Measurements from ENCODE around the gene FOXP1.
A peak's percentile ranks its signal among the peaks of the same experiment; 100 is the strongest.

Gene FOXP1

GRCh38 chr3:71389911-71390573 is 193.5 kb downstream of the FOXP1 start:
- peak in 1 of 2 experiments; percentile 73 for DNase-seq (ENCODE audit: low read depth in 1 of 2, low spot score in 1 of 2)
- no peak for TF ChIP-seq JUND (IDR thresholded peaks at IDR 0.05; ENCODE audit: low read depth)
- in situ Hi-C loops (cut with HindIII; ENCODE audit: low pct_unique_long_range_greater_than_20kb, low sequenced_read_pairs): no loop called here

- TF ChIP-seq JUND (IDR thresholded peaks at IDR 0.05; ENCODE audit: low read depth): no peak
- DNase-seq (ENCODE audit: low read depth in 1 of 2, low spot score in 1 of 2): no peak
- in situ Hi-C loops (cut with HindIII; ENCODE audit: low pct_unique_long_range_greater_than_20kb, low sequenced_read_pairs): no loop called here
These were observed 194.3 kb downstream of the FOXP1 start for GRCh38 chr3:71389191-71389590.

- DNase-seq (ENCODE audit: low read depth in 1 of 2, low spot score in 1 of 2): no peak
- no peak for TF ChIP-seq JUND (IDR thresholded peaks at IDR 0.05; ENCODE audit: low read depth)
- in situ Hi-C loops (cut with HindIII; ENCODE audit: low pct_unique_long_range_greater_than_20kb, low sequenced_read_pairs): no loop called here
These were observed 194.9 kb downstream of the FOXP1 start for GRCh38 chr3:71388535-71389120.

- no peak for TF ChIP-seq JUND (IDR thresholded peaks at IDR 0.05; ENCODE audit: low read depth)
- in situ Hi-C loops (cut with HindIII; ENCODE audit: low pct_unique_long_range_greater_than_20kb, low sequenced_read_pairs): no loop called here
- no peak for DNase-seq (ENCODE audit: low read depth in 1 of 2, low spot score in 1 of 2)
These were observed 195.9 kb downstream of the FOXP1 start for GRCh38 chr3:71387586-71387985.

- in situ Hi-C loops (cut with HindIII; ENCODE audit: low pct_unique_long_range_greater_than_20kb, low sequenced_read_pairs): no loop called here
- TF ChIP-seq JUND (IDR thresholded peaks at IDR 0.05; ENCODE audit: low read depth): no peak
- DNase-seq (ENCODE audit: low read depth in 1 of 2, low spot score in 1 of 2): no peak
These were observed 198.5 kb downstream of the FOXP1 start for GRCh38 chr3:71384837-71385716.

- no peak for DNase-seq (ENCODE audit: low read depth in 1 of 2, low spot score in 1 of 2)
- in situ Hi-C loops (cut with HindIII; ENCODE audit: low pct_unique_long_range_greater_than_20kb, low sequenced_read_pairs): no loop called here
- no peak for TF ChIP-seq JUND (IDR thresholded peaks at IDR 0.05; ENCODE audit: low read depth)
These were observed 199.1 kb downstream of the FOXP1 start for GRCh38 chr3:71384388-71384787.

- DNase-seq (ENCODE audit: low read depth in 1 of 2, low spot score in 1 of 2): no peak
- no peak for TF ChIP-seq JUND (IDR thresholded peaks at IDR 0.05; ENCODE audit: low read depth)
- in situ Hi-C loops (cut with HindIII; ENCODE audit: low pct_unique_long_range_greater_than_20kb, low sequenced_read_pairs): no loop called here
These were observed 203.4 kb downstream of the FOXP1 start for GRCh38 chr3:71380096-71380495.

GRCh38 chr3:71378509-71378908 is 205.0 kb downstream of the FOXP1 start:
- DNase-seq (ENCODE audit: low read depth in 1 of 2, low spot score in 1 of 2): no peak
- in situ Hi-C loops (cut with HindIII; ENCODE audit: low pct_unique_long_range_greater_than_20kb, low sequenced_read_pairs): no loop called here
- TF ChIP-seq JUND (IDR thresholded peaks at IDR 0.05; ENCODE audit: low read depth): no peak

- no peak for DNase-seq (ENCODE audit: low read depth in 1 of 2, low spot score in 1 of 2)
- no peak for TF ChIP-seq JUND (IDR thresholded peaks at IDR 0.05; ENCODE audit: low read depth)
- in situ Hi-C loops (cut with HindIII; ENCODE audit: low pct_unique_long_range_greater_than_20kb, low sequenced_read_pairs): no loop called here
These were observed 206.6 kb downstream of the FOXP1 start for GRCh38 chr3:71376911-71377310.

GRCh38 chr3:71376503-71376902 is 207.0 kb downstream of the FOXP1 start:
- in situ Hi-C loops (cut with HindIII; ENCODE audit: low pct_unique_long_range_greater_than_20kb, low sequenced_read_pairs): no loop called here
- no peak for TF ChIP-seq JUND (IDR thresholded peaks at IDR 0.05; ENCODE audit: low read depth)
- no peak for DNase-seq (ENCODE audit: low read depth in 1 of 2, low spot score in 1 of 2)

- DNase-seq (ENCODE audit: low read depth in 1 of 2, low spot score in 1 of 2): no peak
- in situ Hi-C loops (cut with HindIII; ENCODE audit: low pct_unique_long_range_greater_than_20kb, low sequenced_read_pairs): no loop called here
- no peak for TF ChIP-seq JUND (IDR thresholded peaks at IDR 0.05; ENCODE audit: low read depth)
These were observed 208.9 kb downstream of the FOXP1 start for GRCh38 chr3:71374582-71374981.

GRCh38 chr3:71372911-71373637 is 210.5 kb downstream of the FOXP1 start:
- in situ Hi-C loops (cut with HindIII; ENCODE audit: low pct_unique_long_range_greater_than_20kb, low sequenced_read_pairs): no loop called here
- TF ChIP-seq JUND (IDR thresholded peaks at IDR 0.05; ENCODE audit: low read depth): no peak
- DNase-seq (ENCODE audit: low read depth in 1 of 2, low spot score in 1 of 2): no peak
